ENCODE results near the gene CEP128.

CEP128 gene

GRCh38 chr14:80618751-80619329, 322.7 kb downstream of the CEP128 start:
- no peak overlapping the region for H3K27ac ChIP-seq
- TF ChIP-seq CTCF (IDR thresholded peaks at IDR 0.05; ENCODE audit: low read depth, low read length): no peak
- no peak for DNase-seq
- no peaks in the 10 kb centered on the region for H3K36me3 ChIP-seq
- H3K9me3 ChIP-seq (ENCODE audit: severe bottlenecking): no peaks in the 10 kb centered on the region
- H3K27me3 ChIP-seq (ENCODE audit: insufficient read depth, low read depth, severe bottlenecking): no peaks in the 10 kb centered on the region
- no peak overlapping the region for H3K4me3 ChIP-seq (ENCODE audit: low read depth, low read length)

GRCh38 chr14:80615831-80616230, 325.7 kb downstream of the CEP128 start:
- no peaks in the 10 kb centered on the region for H3K9me3 ChIP-seq (ENCODE audit: severe bottlenecking)
- TF ChIP-seq CTCF (IDR thresholded peaks at IDR 0.05; ENCODE audit: low read depth, low read length): no peak
- H3K27me3 ChIP-seq (ENCODE audit: insufficient read depth, low read depth, severe bottlenecking): no peaks in the 10 kb centered on the region
- no peak overlapping the region for H3K27ac ChIP-seq
- DNase-seq: no peak
- H3K36me3 ChIP-seq: no peaks in the 10 kb centered on the region
- no peak overlapping the region for H3K4me3 ChIP-seq (ENCODE audit: low read depth, low read length)

- no peak overlapping the region for H3K4me3 ChIP-seq (ENCODE audit: low read depth, low read length)
- DNase-seq: no peak
- H3K27ac ChIP-seq: no peak overlapping the region
- H3K9me3 ChIP-seq (ENCODE audit: severe bottlenecking): no peaks in the 10 kb centered on the region
- TF ChIP-seq CTCF (IDR thresholded peaks at IDR 0.05; ENCODE audit: low read depth, low read length): no peak
- H3K36me3 ChIP-seq: no peaks in the 10 kb centered on the region
- H3K27me3 ChIP-seq (ENCODE audit: insufficient read depth, low read depth, severe bottlenecking): no peaks in the 10 kb centered on the region
Observed at GRCh38 chr14:80609055-80609454, 332.5 kb downstream of the CEP128 start.

- Histone ChIP-seq H3K27ac (no peak overlapping the region), H3K36me3 (no peaks in the 10 kb centered on the region), H3K9me3 (ENCODE audit: severe bottlenecking) (no peaks in the 10 kb centered on the region), H3K4me3 (ENCODE audit: low read depth, low read length) (no peak overlapping the region), H3K27me3 (ENCODE audit: insufficient read depth, low read depth, severe bottlenecking) (no peaks in the 10 kb centered on the region)
- DNase-seq: no peak
- TF ChIP-seq CTCF (IDR thresholded peaks at IDR 0.05; ENCODE audit: low read depth, low read length): no peak
Observed at GRCh38 chr14:80608563-80608962, 333.0 kb downstream of the CEP128 start.

GRCh38 chr14:80607430-80608190, 333.9 kb downstream of the CEP128 start:
- Histone ChIP-seq H3K27me3 (ENCODE audit: insufficient read depth, low read depth, severe bottlenecking) (no peaks in the 10 kb centered on the region), H3K4me3 (ENCODE audit: low read depth, low read length) (no peak overlapping the region), H3K9me3 (ENCODE audit: severe bottlenecking) (no peaks in the 10 kb centered on the region), H3K27ac (no peak overlapping the region), H3K36me3 (no peaks in the 10 kb centered on the region)
- TF ChIP-seq CTCF (IDR thresholded peaks at IDR 0.05; ENCODE audit: low read depth, low read length): no peak
- no peak for DNase-seq

Measured in WERI-Rb-1 (cell line).